IPS-NIHi7 (cell line): ENCODE data around the gene DBP.
"Not testable (repeated sequence)": the region's sequence is repeated elsewhere in the genome, so short reads cannot be mapped to it uniquely, and the experiment has no call there.

ENCODE experiments used
- DNase-seq: peaks from one replicate; pipeline ENCODE4 v3.0.0; 2012; ENCODE audit warnings: mixed read lengths; ENCODE audit errors: extremely low spot score

Gene DBP, protein sequence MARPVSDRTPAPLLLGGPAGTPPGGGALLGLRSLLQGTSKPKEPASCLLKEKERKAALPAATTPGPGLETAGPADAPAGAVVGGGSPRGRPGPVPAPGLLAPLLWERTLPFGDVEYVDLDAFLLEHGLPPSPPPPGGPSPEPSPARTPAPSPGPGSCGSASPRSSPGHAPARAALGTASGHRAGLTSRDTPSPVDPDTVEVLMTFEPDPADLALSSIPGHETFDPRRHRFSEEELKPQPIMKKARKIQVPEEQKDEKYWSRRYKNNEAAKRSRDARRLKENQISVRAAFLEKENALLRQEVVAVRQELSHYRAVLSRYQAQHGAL

DNA sequence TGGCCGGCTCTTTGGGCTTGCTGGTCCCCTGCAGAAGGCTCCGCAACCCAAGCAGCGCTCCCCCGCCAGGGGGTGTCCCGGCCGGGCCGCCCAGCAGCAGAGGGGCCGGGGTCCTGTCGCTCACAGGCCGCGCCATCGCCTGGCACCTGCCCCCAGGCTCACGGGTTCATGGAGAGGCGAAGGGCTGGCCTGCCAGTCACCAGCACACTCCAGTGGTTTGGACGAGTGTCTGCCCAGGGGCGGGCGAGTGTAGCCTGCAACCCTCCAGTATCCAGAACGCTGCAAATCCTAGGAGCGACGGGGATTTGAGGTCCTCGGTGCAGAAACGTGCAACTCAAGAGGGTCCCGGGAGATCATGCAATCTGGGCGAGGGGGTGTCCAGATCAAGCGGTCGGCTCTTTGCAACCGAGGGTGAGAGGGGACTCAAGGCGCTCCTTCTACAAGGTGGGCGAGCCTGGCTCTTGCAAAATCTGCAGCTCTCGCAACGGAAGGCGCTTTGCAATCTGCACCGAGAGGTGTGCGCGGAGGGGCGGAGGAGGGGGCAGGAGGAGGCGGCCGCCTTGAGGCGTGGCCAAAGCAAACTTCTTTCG lies at the start of gene DBP:
DBP (minus strand) TSS at position 521 of the 590 bp plus-strand sequence; CDS start at position 136, 385 bp downstream.
- DNase-seq: no peak

- DNase-seq: not testable (repeated sequence)
These were observed 49.5 kb upstream of the DBP start for GRCh38 chr19:48686637-48687036.

DNA sequence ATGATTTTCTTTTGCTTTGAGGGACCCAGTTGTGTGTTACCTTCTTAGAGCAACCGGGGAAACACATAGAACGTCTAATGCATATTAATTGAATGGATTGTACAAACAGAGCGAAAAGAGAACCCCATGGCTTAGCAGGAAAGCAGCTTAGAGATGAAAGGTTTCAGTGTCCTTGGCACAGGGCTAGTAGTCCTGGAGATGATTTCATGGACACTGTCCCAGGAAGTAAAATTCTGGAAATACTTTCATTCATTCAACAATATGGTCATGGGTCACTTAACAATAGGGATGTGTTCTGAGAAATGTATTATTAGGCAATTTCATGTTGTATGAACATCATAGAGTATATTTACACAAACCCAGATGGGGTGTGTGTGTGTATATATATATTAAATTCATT lies 48.9 kb upstream of the DBP start:
- no peak for DNase-seq

DNA sequence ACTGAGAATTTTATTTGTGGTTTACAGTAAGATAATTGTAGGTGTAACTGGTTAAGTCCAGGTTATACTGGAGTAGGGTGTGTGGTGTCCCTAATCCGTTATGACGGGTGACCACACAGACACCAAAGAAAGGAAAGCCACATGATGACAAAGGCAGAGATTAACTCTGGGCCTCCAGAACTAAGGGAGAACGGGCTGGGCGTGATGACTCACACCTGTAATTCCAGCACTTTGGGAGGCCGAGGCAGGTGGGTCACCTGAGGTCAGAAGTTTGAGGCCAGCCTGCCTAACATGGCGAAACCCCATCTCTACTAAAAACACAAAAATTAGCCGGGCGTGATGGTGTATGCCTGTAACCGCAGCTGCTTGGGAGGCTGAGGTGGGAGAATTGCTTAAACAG lies 48.4 kb upstream of the DBP start:
- no peak for DNase-seq

DNA sequence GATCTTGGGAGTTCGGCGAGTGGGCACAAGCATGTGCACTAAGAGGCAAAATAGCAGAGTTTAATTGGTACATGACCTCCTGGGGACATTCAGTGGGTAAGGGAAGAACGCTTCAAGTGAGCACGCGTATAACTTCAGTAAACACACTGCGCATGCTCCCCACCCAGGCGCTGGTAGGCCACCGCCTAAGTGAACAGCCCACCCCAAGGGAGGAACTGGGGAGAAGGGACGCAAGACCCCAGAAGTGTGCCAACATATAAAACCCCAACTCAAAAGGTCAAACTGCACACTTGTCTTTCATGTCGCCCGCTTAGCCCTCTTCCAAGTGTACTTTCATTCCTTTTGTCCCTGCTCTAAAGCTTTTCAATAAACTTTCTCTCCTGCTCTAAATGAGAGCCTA lies 46.2 kb upstream of the DBP start:
- DNase-seq: no peak

GRCh38 chr19:48681127-48681470 lies 43.9 kb upstream of the DBP start:
- DNase-seq: no peak

GRCh38 chr19:48680436-48681126 lies 43.4 kb upstream of the DBP start:
- DNase-seq: no peak

DNA sequence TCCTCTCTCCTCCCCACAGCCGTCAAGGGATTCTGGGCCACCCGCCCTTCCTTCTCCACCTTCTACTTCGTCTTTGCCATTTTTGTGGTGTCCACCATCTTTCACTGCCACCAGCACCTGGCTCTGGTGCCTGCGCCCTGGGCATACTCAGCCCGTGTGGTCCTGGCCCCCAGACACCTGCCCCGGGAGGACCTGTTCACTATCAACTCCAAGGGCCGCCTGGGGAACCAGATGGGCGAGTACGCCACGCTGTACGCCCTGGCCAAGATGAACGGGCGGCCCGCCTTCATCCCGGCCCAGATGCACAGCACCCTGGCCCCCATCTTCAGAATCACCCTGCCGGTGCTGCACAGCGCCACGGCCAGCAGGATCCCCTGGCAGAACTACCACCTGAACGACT lies 42.8 kb upstream of the DBP start:
- not testable (repeated sequence) for DNase-seq

GRCh38 chr19:48678201-48678600 lies 41.0 kb upstream of the DBP start:
- peak; percentile 5 for DNase-seq

DNA sequence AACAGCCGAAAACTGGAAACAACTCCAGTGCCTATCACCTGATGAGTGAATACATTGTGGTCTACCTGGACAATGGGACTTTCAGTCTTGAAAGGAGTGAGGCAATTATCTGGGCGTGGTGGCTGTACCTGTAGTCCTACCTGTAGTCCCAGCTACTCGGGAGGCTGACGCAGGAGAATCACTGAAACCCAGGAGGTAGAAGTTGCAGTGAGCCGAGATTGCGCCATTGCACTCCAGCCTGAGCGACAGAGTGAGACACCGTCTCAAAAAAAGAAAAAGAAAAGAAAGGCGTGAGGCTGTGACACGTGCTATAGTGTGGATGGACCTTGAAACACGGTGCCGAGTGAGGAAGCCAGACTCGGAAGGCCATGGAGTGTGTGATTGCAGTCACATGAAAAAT lies 39.7 kb upstream of the DBP start:
- DNase-seq: no peak

DNA sequence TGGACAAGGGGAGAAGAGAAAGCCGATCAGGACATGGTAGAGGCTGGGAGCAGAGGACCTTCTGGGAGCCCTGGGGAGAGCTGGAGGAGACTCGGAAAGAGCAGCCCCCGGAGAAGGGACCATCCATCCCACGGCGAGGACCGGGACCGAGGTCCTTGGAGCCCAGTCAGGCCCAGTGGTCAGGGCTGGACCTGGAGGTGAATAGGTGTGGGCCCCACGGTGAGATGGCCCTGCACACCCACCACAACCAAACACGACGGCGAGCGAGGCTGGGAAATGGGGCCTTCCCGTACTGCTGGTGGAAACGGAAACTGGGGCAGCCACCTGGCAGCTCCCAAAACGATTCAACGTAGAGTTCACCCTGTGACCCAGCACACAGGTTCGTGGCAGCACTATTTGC lies 39.3 kb upstream of the DBP start:
- peak; percentile 4 for DNase-seq

DNA sequence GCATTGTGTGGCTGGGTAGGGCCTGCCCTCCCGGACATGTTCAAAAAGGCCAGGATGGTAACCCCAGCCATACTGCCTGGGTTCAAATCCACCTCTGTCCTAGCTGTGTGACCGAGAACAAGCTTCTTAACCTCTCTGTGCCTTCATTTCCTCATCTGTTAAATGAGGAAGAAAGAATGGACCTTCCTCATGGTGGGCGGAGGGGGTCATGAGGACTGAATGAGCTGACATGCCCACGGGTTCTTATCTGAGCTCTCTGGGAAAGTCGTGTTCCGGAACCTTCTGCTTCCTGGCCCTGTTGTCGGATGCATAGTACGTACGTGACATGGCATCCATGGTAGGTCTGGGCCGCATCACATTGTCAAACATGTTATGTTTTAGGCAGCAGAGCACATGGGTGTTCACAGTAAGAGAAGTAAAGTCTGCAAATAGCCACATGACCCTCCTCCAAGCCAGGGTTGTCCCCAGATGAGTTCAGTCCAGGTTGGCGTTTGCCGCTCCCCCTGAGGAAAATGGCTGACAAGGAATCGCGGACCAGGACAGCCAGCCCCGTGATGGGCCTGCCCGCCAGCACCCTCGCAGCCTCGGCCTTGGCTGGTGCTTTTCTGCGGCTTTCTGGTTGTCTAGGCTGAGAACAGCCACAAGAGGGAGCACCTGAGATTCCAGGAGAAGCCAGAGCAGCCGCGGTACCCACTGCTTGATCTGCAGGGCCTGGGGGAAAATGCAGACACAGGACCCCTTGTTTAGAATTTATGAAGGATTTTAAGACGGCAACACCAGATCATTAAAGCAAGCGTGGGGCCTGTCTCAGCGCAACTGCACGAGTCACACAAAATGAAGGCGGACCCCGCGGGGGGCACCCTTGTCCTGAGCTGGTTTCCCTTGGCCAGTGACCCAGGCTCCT lies 38.0 kb upstream of the DBP start:
- DNase-seq: peak; percentile 97

GRCh38 chr19:48674216-48674809 lies 37.1 kb upstream of the DBP start:
- DNase-seq: peak; percentile 59

- no peak for DNase-seq
These were observed 36.4 kb upstream of the DBP start for GRCh38 chr19:48673436-48674100.

DNA sequence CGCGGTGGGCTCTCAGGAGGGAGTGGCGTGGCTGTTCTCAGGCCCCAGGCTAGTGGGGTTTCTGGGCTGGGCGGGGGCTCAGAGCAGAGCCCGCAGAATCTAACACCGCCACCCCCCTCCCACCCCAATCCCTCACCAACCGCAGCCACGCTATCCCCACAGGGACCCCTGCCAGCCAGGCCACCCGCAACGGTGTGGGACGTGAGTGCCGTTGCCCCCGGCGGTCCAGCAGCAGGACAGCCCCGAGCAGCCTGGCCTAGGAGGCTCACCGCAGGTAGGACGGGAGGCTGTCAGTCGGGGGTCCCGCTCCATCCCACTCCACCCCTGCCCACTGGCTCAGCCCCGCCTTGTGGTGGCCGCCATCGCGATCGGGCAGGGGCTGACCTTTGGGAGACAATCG lies 35.8 kb upstream of the DBP start, which contains the start of gene NTN5:
NTN5 (minus strand) TSS at position 24 of the 400 bp plus-strand sequence. CDS start 2,031 bp downstream, outside the sequence.
- no peak for DNase-seq

DNA sequence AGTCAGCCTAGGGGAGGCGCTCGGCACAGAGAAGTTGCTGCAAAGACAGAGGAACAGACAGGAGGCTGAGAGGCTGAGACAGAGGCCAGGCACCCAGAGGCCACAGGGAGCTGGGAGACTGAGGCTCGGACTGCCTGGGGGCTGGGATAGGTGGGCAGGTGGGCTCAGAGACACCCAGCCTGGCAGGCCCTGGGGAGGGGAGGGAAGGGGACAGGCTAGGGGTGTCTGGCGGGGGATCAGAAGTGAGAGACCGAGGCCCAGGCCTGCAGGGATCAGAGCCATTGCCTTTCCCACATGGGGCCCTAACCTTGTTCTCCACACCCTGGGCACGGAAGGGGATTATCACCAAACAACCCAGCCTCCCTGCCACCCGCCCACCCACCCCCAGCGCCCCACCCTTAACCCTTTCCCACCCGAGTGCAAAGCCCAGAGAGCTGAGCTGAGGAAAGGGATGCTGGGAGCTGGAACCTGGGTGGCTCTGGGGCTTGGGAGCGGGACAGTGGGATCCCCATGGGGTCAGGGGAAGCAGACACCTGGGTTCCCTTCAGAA lies 34.3 kb upstream of the DBP start:
- no peak for DNase-seq

GRCh38 chr19:48670699-48671445 lies 33.7 kb upstream of the DBP start:
- DNase-seq: no peak

GRCh38 chr19:48669903-48670668 lies 32.9 kb upstream of the DBP start:
- DNase-seq: no peak

GRCh38 chr19:48668761-48669160 lies 31.6 kb upstream of the DBP start:
- no peak for DNase-seq
